Measurements from ENCODE around the gene KRT13. TPM values are rescaled to one million over a fixed set of nuclear protein-coding genes. Genes with fewer than 3 reads are reported as not detected.
A peak's percentile ranks its signal among the peaks of the same experiment; 100 is the strongest.

Gene KRT13
- total and polyA plus RNA-seq, 8 donors = 0.17 to 29.1 (median 0.48) TPM; not detected in 2

DNA sequence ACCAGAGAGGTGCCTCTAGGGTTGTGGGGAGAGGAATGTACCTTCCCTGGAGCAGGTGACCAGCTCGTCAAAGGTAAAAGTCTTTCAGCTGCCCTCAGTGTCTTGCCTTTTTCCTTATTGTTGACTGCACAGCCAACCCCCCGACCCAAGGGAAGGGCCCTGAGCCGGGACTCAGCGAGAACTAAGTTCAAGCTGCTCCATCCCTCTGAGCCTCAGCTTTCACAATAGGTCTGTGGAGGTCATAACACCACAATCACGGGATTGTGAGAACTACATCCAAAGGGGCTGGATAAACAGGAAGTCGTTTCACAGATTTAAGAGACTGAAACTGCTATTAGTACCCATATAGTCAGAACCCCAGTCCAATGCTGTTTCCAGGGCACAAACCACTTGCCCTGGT lies 13.1 kb downstream of the KRT13 start:
- no peaks in the 10 kb centered on the region for H3K27me3 ChIP-seq
- no peak for DNase-seq
- H3K4me3 ChIP-seq = no peak overlapping the region
- no peak for ATAC-seq
- no peak overlapping the region for H3K27ac ChIP-seq
- peaks cover 5 to 27% of the 10 kb centered on the region in 2 donors for H3K4me1 ChIP-seq
- H3K36me3 ChIP-seq = no peaks in the 10 kb centered on the region
- intact Hi-C loops (cut with DNase I) = no loop called here
- H3K9me3 ChIP-seq = no peaks in the 10 kb centered on the region
- TF ChIP-seq, protein P1, sequence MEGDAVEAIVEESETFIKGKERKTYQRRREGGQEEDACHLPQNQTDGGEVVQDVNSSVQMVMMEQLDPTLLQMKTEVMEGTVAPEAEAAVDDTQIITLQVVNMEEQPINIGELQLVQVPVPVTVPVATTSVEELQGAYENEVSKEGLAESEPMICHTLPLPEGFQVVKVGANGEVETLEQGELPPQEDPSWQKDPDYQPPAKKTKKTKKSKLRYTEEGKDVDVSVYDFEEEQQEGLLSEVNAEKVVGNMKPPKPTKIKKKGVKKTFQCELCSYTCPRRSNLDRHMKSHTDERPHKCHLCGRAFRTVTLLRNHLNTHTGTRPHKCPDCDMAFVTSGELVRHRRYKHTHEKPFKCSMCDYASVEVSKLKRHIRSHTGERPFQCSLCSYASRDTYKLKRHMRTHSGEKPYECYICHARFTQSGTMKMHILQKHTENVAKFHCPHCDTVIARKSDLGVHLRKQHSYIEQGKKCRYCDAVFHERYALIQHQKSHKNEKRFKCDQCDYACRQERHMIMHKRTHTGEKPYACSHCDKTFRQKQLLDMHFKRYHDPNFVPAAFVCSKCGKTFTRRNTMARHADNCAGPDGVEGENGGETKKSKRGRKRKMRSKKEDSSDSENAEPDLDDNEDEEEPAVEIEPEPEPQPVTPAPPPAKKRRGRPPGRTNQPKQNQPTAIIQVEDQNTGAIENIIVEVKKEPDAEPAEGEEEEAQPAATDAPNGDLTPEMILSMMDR (IDR thresholded peaks at IDR 0.05) = no peak

DNA sequence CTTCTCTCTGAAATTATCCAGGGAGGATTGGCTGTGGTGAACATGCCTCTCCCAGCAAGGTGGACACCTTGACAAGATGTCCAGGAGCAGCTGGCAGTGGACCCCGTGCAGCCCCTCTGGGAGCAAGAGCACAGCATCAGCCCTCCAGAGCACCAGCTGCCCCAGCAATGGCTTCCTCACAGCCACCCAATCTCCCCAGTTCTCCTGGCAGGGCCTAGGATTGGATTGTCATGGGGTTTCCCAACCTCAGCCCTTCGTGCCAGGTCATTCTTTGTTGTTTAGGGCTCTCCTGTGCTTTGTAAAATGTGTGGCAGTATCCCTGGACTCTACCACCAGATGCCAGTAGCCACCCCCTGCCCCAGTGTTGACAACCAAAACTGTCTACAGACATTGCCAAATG lies 13.9 kb downstream of the KRT13 start:
- ATAC-seq (no peak), DNase-seq (no peak)
- no peaks in the 10 kb centered on the region for H3K36me3 ChIP-seq
- intact Hi-C loops (cut with DNase I) = no loop called here
- H3K4me1 ChIP-seq = peaks cover 5 to 19% of the 10 kb centered on the region in 2 donors
- peaks cover 0 to 7% of the 10 kb centered on the region in 2 donors for H3K27me3 ChIP-seq
- no peaks in the 10 kb centered on the region for H3K9me3 ChIP-seq
- no peak overlapping the region for H3K27ac ChIP-seq
- no peak overlapping the region for H3K4me3 ChIP-seq
- TF ChIP-seq, protein P1 (IDR thresholded peaks at IDR 0.05) = no peak

DNA sequence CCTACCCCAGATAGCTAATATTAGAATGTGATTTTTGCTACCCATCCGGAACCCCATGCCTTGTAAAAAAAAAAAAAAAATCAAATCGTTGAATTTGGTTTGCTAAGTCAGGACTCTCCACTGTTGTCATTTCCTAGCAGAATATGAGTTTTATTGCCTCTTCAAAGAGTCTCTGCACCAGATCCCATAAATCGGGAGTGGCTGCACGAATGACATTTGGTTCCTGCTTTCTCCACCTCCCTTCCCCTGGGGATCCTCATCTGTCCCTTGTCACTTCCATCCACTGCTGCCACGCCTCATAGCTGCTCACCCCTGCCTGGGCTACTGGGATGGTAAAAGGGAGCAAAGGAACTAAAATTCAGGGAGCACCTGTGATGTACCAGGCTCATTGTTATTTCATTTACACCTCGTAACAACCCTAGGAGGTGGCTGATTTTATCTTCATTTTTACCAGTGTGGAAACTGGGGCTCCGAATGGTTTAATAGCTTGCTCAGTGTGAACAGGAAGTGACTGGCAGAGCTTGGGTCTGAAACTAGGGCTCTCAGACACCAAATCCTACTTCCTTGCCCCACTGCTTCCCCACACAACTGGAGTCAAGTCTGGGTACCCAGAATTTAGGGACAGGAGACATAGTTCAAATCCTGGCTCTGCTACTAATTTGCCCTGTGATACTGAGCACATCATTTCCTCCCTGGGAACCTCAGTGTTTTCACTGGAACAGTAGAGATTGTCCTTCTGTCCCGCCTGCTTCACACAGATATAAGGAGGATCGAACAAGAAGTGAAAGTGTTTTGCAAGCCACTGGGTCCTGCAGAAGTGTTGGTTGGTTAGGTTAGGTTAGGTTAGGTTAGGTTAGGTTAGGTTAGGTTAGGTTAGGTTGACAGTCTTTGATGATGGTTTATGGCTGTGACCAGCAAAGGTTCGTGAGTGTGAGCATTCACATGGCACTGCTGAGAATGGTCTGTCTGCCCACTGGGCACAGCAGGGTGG lies 15.1 kb downstream of the KRT13 start:
- H3K9me3 ChIP-seq = no peaks in the 10 kb centered on the region
- no peak overlapping the region for H3K4me3 ChIP-seq
- H3K36me3 ChIP-seq = no peaks in the 10 kb centered on the region
- ATAC-seq (no peak), DNase-seq (no peak)
- TF ChIP-seq, protein P1 (IDR thresholded peaks at IDR 0.05) = no peak
- no peak overlapping the region for H3K27ac ChIP-seq
- intact Hi-C loops (cut with DNase I) = no loop called here
- peaks cover 0 to 12% of the 10 kb centered on the region in 2 donors for H3K27me3 ChIP-seq
- peaks cover 5 to 15% of the 10 kb centered on the region in 2 donors for H3K4me1 ChIP-seq

DNA sequence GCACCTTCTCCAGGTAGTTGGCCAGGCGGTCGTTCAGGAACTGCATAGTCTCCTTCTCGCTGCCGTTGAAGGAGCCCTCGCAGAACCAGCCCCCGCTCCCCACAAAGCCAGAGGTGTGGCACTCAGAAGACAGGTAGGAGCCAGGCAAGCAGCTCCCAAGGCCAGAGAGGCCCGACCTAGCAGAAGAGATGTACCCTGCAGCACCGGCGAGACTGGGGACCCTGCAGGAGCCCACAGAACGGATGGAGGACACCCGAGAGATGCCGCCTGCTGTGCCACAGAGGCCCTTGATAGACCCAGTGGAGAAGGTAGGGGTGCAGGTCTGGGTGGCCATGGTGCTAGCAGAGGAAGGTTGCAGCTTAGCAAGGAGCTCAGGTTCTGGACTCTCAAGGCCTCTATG lies 15.9 kb downstream of the KRT13 start, which contains the start of gene KRT36:
Gene KRT36, minus strand, starts transcription at position 380 of the 400 bp plus-strand sequence. Its CDS starts 46 bp downstream, at position 334.
- ATAC-seq (no peak), DNase-seq (no peak)
- Histone ChIP-seq H3K36me3 (no peaks in the 10 kb centered on the region), H3K27ac (no peak within 1 kb of the TSS), H3K9me3 (no peaks in the 10 kb centered on the region), H3K27me3 (peaks cover 0 to 12% of the 10 kb centered on the region in 2 donors), H3K4me3 (no peak within 1 kb of the TSS), H3K4me1 (peaks cover 5 to 15% of the 10 kb centered on the region in 2 donors)
- intact Hi-C loops (cut with DNase I) = no loop called here
- TF ChIP-seq, protein P1 (IDR thresholded peaks at IDR 0.05) = no peak

DNA sequence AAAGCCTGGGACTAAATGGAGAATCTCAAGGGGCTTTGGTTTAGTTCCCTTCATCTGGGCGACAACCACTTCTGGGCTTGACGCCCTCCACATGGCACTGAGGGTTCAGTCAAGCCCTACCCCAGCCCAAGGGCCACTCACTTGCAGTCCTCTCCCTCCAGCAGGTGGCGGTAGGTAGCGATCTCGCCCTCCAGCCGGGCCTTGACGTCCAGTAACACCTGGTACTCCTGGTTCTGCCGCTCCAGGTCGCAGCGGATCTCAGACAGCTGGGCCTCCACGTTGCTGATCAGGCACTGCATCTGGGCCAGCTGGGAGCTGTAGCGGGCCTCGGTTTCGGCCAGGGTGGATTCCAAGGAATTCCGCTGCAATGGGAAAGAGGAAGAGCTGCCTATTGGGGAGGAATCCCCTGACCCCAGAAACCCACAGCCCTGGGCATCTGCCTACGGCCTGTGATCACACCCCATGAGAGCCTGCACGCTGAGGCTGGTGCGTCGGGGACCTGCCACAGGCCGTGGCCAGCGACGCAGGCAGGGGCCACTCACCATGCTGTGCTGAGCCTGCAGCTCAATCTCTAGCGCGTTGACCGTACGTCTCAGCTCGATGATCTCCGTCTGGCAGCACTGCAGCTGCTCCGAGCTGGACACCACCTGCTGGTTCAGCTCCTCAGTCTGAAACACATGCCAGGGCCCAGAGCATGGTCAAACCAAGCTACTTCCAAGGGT lies 18.4 kb downstream of the KRT13 start:
- Histone ChIP-seq H3K4me3 (no peak overlapping the region), H3K36me3 (no peaks in the 10 kb centered on the region), H3K27ac (no peak overlapping the region), H3K9me3 (no peaks in the 10 kb centered on the region), H3K4me1 (peaks cover 0 to 9% of the 10 kb centered on the region in 2 donors), H3K27me3 (peaks cover 0 to 12% of the 10 kb centered on the region in 2 donors)
- DNase-seq (peak in 2 of 4 donors; percentile 58 to 92), ATAC-seq (peak; percentile 69)
- TF ChIP-seq, protein P1 (IDR thresholded peaks at IDR 0.05) = peak; percentile 33 to 72
- intact Hi-C loops (cut with DNase I) = no loop called here
